PC-9 (cell line): Measurements from ENCODE around the gene LAMA3. TPM values are rescaled to one million over a fixed set of nuclear protein-coding genes. Genes with fewer than 3 reads are reported as not detected.

Experiments
- BruUV-seq: library from RNA; stranded (reverse); fragments of 400-500 nt; replicated peaks from 2 replicates; lab custom pipeline; 2021; lab: Mats Ljungman, UMichigan
- CTCF ChIA-PET: fragments of 300-600 bp; sonication (Branson Sonifier 250); formaldehyde crosslinking; loops from one replicate; lab custom pipeline; 2022; ENCODE audit warnings: antibody characterized with exemption; lab: Charles Lee
- POLR2A ChIA-PET: fragments of 300-600 bp; sonication (Branson Sonifier 250); formaldehyde crosslinking; loops from one replicate; lab custom pipeline; 2022; ENCODE audit warnings: antibody characterized with exemption; ENCODE audit not compliant: unreplicated experiment; lab: Charles Lee
- DNase-seq, 2 experiments: peaks; one replicate each; pipeline versions ENCODE4 v3.0.0 to v3.0.0-alpha.2; 2015 to 2022; ENCODE audit warnings: mixed read lengths in 1 of 2
- H2AFZ ChIP-seq: fragments of 200-600 bp; sonication (generic); 2 replicates; pipeline ENCODE4 v1.8.1; 2017; ENCODE audit warnings: antibody characterized with exemption
- H3F3A ChIP-seq: fragments of 200-600 bp; sonication (generic); 2 replicates; pipeline ENCODE4 v1.8.1; 2017; ENCODE audit warnings: antibody characterized with exemption, mild to moderate bottlenecking, low read depth; ENCODE audit not compliant: insufficient read depth
- H3K27ac ChIP-seq: fragments of 200-600 bp; sonication (generic); 2 replicates; pipeline ENCODE4 v1.6.1; 2016; ENCODE audit warnings: mixed run types
- H3K27me3 ChIP-seq: fragments of 200-600 bp; sonication (generic); 2 replicates; pipeline ENCODE4 v1.6.1; 2016; ENCODE audit warnings: low read depth, mixed run types; ENCODE audit not compliant: insufficient read depth
- H3K36me3 ChIP-seq: fragments of 200-600 bp; sonication (generic); 2 replicates; pipeline ENCODE4 v1.6.1; 2016; ENCODE audit warnings: low read depth, mixed run types
- H3K4me1 ChIP-seq: fragments of 200-600 bp; sonication (generic); replicated peaks from 2 replicates; pipeline ENCODE4 v1.6.1; 2016; ENCODE audit warnings: mixed run types; ENCODE audit not compliant: insufficient read depth
- H3K4me2 ChIP-seq: fragments of 200-600 bp; sonication (generic); 2 replicates; pipeline ENCODE4 v1.6.1; 2017; ENCODE audit warnings: mixed run types
- H3K4me3 ChIP-seq: fragments of 200-600 bp; sonication (generic); 2 replicates; pipeline ENCODE4 v1.6.1; 2016; ENCODE audit warnings: mixed run types
- H3K79me2 ChIP-seq: fragments of 200-600 bp; sonication (generic); 2 replicates; pipeline ENCODE4 v1.6.1; 2017; ENCODE audit warnings: low read depth, mixed run types
- H3K9me2 ChIP-seq: fragments of 200-600 bp; sonication (generic); 2 replicates; pipeline ENCODE4 v1.8.1; 2017; ENCODE audit warnings: mild to moderate bottlenecking; ENCODE audit not compliant: insufficient read depth
- H3K9me3 ChIP-seq: fragments of 200-600 bp; sonication (generic); 2 replicates; pipeline ENCODE4 v1.8.1; 2016; ENCODE audit warnings: low read depth; ENCODE audit not compliant: insufficient read depth
- H4K20me1 ChIP-seq: fragments of 200-600 bp; sonication (generic); 2 replicates; pipeline ENCODE4 v1.8.1; 2017; ENCODE audit not compliant: insufficient read depth
- CTCF ChIP-seq: fragments of 200-600 bp; sonication (generic); conservative IDR thresholded peaks from 2 replicates; pipeline ENCODE4 v1.6.1; 2017; ENCODE audit warnings: mixed run types, antibody characterized with exemption, mild to moderate bottlenecking, moderate library complexity
- EZH2 ChIP-seq: fragments of 200-600 bp; sonication (generic); IDR thresholded peaks from 2 replicates; pipeline ENCODE4 v1.8.0; 2017; ENCODE audit warnings: antibody characterized with exemption, low read depth
- intact Hi-C: fragments of 100-400 bp; cut with micrococcal nuclease; formaldehyde crosslinking; loops from one replicate; pipeline ENCODE4 v1.10.0; 2022; ENCODE audit not compliant: unreplicated experiment
- total RNA-seq: library from RNA; stranded (reverse); gene quantifications from 2 replicates; pipeline ENCODE4 v1.2.3, GENCODE V29; 2021

LAMA3 gene
- total RNA-seq, 1 experiment from 2014 or later = 44.4 TPM

GRCh38 chr18:23897291-23897690 is 208.0 kb downstream of the LAMA3 start:
- POLR2A ChIA-PET = interaction anchor here (0.6 kb wide), 1 partner anchor 224 kb away, joined by 24 read pairs; no protein-coding TSS in a partner anchor
- no peak overlapping the region for H3K27ac ChIP-seq
- no peak for DNase-seq
- H4K20me1 ChIP-seq = no peaks in the 10 kb centered on the region
- no TSS peak for BruUV-seq
- H3K9me2 ChIP-seq = no peaks in the 10 kb centered on the region
- no peak overlapping the region for H3K4me2 ChIP-seq
- H3K27me3 ChIP-seq = no peaks in the 10 kb centered on the region
- intact Hi-C loops = no loop called here
- CTCF ChIA-PET = no interaction called here
- TF ChIP-seq CTCF (no peak), EZH2 (no peak)
- H3K4me1 ChIP-seq = no peaks in the 10 kb centered on the region
- H3K4me3 ChIP-seq = no peak overlapping the region
- H3K36me3 ChIP-seq = peaks cover 6% of the 10 kb centered on the region; the same call in 1 of the 2 replicates
- H3F3A ChIP-seq = no peaks in the 10 kb centered on the region
- H2AFZ ChIP-seq = no peak overlapping the region
- H3K9me3 ChIP-seq = no peaks in the 10 kb centered on the region
- no peaks in the 10 kb centered on the region for H3K79me2 ChIP-seq

GRCh38 chr18:23897733-23898132 is 208.5 kb downstream of the LAMA3 start:
- H3K9me2 ChIP-seq = no peaks in the 10 kb centered on the region
- TF ChIP-seq CTCF (no peak), EZH2 (no peak)
- H3K4me2 ChIP-seq = no peak overlapping the region
- H3K9me3 ChIP-seq = no peaks in the 10 kb centered on the region
- CTCF ChIA-PET = no interaction called here
- H3K36me3 ChIP-seq = peaks cover 6% of the 10 kb centered on the region; the same call in 1 of the 2 replicates
- H3K4me3 ChIP-seq = no peak overlapping the region
- H3K27me3 ChIP-seq = no peaks in the 10 kb centered on the region
- H3K4me1 ChIP-seq = no peaks in the 10 kb centered on the region
- no TSS peak for BruUV-seq
- no peaks in the 10 kb centered on the region for H4K20me1 ChIP-seq
- POLR2A ChIA-PET = interaction anchor here (0.6 kb wide), 1 partner anchor 224 kb away, joined by 24 read pairs; no protein-coding TSS in a partner anchor
- no peak overlapping the region for H2AFZ ChIP-seq
- intact Hi-C loops = no loop called here
- no peaks in the 10 kb centered on the region for H3F3A ChIP-seq
- H3K27ac ChIP-seq = no peak overlapping the region
- no peak for DNase-seq
- H3K79me2 ChIP-seq = no peaks in the 10 kb centered on the region

- H3K4me3 ChIP-seq = no peak overlapping the region
- no peaks in the 10 kb centered on the region for H3K4me1 ChIP-seq
- TF ChIP-seq CTCF (no peak), EZH2 (no peak)
- H3K9me3 ChIP-seq = no peaks in the 10 kb centered on the region
- no peak overlapping the region for H3K27ac ChIP-seq
- ChIA-PET CTCF (no interaction called here), POLR2A (no interaction called here)
- H3K9me2 ChIP-seq = no peaks in the 10 kb centered on the region
- peaks cover 6% of the 10 kb centered on the region; the same call in 1 of the 2 replicates for H3K36me3 ChIP-seq
- H3F3A ChIP-seq = no peaks in the 10 kb centered on the region
- no peaks in the 10 kb centered on the region for H3K79me2 ChIP-seq
- no TSS peak for BruUV-seq
- no peaks in the 10 kb centered on the region for H3K27me3 ChIP-seq
- DNase-seq = no peak
- H2AFZ ChIP-seq = no peak overlapping the region
- intact Hi-C loops = no loop called here
- no peak overlapping the region for H3K4me2 ChIP-seq
- H4K20me1 ChIP-seq = no peaks in the 10 kb centered on the region
Measured at GRCh38 chr18:23900994-23901393, 211.7 kb downstream of the LAMA3 start.
